Tibial nerve (tissue), 4 donors: ENCODE data around the gene ERBB4.

Source experiments
- EP300 ChIP-seq, 2 donors: sonication (generic); formaldehyde crosslinking; IDR thresholded peaks; one replicate each; pipeline ENCODE4 v1.6.1; 2017; ENCODE audit warnings: antibody characterized with exemption in 2 of 2, mild to moderate bottlenecking in 1 of 2
- TF ChIP-seq, protein P1 (sequence below), 5 experiments: fragments of 200-600 bp in 3 of 5; fragments of 450-650 bp in 2 of 5; sonication (generic) in 3 of 5; IDR thresholded peaks; one replicate each; pipeline ENCODE4 v1.5.1; 2016 to 2019; ENCODE audit warnings: antibody characterized with exemption in 5 of 5, mild to moderate bottlenecking in 3 of 5, moderate library complexity in 2 of 5

DNA sequence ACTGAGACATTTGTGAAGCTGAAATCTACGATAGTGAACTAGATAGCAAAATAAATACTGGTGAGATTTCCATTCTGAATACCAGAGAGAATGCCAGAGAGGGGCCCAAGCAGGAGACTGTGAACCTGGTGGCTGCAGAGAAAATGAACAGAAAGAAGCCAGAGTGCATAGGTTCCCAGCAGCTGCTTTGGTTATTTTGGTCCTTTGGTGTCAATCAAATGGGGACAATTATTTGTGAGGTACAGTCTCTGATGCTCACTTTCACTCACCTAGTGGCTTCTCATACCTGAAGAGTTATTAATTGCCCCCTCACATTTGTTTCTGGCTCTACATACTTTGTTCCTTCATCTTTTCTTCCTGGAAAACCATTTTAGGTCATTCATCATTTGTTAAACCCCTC, 1170.1 kb downstream of the ERBB4 start:
- TF ChIP-seq EP300 (IDR thresholded peaks at IDR 0.05), result no peak
- TF ChIP-seq, protein P1, sequence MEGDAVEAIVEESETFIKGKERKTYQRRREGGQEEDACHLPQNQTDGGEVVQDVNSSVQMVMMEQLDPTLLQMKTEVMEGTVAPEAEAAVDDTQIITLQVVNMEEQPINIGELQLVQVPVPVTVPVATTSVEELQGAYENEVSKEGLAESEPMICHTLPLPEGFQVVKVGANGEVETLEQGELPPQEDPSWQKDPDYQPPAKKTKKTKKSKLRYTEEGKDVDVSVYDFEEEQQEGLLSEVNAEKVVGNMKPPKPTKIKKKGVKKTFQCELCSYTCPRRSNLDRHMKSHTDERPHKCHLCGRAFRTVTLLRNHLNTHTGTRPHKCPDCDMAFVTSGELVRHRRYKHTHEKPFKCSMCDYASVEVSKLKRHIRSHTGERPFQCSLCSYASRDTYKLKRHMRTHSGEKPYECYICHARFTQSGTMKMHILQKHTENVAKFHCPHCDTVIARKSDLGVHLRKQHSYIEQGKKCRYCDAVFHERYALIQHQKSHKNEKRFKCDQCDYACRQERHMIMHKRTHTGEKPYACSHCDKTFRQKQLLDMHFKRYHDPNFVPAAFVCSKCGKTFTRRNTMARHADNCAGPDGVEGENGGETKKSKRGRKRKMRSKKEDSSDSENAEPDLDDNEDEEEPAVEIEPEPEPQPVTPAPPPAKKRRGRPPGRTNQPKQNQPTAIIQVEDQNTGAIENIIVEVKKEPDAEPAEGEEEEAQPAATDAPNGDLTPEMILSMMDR (IDR thresholded peaks at IDR 0.05), result no peak
